Astrocyte (in vitro differentiated cells and primary cell): Measurements from ENCODE around the gene CUL1.

Experiments
- EZH2 ChIP-seq: IDR thresholded peaks from 2 replicates; pipeline ENCODE4 v1.6.1; 2012; ENCODE audit warnings: mild to moderate bottlenecking, low read length, inconsistent platforms; ENCODE audit not compliant: insufficient read depth
- TF ChIP-seq, protein P1 (sequence below): IDR thresholded peaks from 2 replicates; pipeline ENCODE4 v1.5.1; 2011; ENCODE audit warnings: low read depth, mild to moderate bottlenecking, inconsistent platforms, low read length, moderate library complexity; ENCODE audit not compliant: insufficient read depth

DNA sequence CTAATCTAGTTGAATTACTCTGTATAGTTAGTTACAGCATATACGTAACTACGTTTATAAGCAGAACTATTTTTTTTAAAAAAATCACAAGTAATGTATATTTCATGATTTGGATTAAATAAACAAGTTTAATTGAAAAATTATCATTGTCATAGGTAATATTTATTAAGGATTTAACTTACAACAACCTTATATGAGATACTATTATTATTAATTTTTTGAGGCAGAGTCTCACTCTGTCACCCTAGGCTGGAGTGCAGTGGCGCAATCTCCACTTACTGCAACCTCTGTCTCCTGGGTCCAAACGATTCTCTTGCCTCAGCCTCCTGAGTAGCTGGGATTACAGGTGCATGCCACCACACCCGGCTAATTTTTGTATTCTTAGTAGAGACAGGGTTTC, 4.1 kb upstream of the CUL1 start:
- TF ChIP-seq, protein P1, sequence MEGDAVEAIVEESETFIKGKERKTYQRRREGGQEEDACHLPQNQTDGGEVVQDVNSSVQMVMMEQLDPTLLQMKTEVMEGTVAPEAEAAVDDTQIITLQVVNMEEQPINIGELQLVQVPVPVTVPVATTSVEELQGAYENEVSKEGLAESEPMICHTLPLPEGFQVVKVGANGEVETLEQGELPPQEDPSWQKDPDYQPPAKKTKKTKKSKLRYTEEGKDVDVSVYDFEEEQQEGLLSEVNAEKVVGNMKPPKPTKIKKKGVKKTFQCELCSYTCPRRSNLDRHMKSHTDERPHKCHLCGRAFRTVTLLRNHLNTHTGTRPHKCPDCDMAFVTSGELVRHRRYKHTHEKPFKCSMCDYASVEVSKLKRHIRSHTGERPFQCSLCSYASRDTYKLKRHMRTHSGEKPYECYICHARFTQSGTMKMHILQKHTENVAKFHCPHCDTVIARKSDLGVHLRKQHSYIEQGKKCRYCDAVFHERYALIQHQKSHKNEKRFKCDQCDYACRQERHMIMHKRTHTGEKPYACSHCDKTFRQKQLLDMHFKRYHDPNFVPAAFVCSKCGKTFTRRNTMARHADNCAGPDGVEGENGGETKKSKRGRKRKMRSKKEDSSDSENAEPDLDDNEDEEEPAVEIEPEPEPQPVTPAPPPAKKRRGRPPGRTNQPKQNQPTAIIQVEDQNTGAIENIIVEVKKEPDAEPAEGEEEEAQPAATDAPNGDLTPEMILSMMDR = no peak
- no peak for TF ChIP-seq EZH2
